GM21423 (cell line): ENCODE results near the gene VRK1.

Source experiments
- ATAC-seq: cut with Tn5 transposase; IDR thresholded peaks from one replicate; pipeline ENCODE4 v1.9.1; 2021; ENCODE audit warnings: mild to moderate bottlenecking, moderate library complexity; ENCODE audit not compliant: unreplicated experiment

Gene VRK1

GRCh38 chr14:96790706-96791105 is 6.5 kb upstream of the VRK1 start:
- no peak for ATAC-seq

- ATAC-seq = no peak
Observed at GRCh38 chr14:96792003-96792402, 5.2 kb upstream of the VRK1 start.

- ATAC-seq = no peak
Observed at GRCh38 chr14:96792591-96792990, 4.6 kb upstream of the VRK1 start.

GRCh38 chr14:96793547-96793946 is 3.6 kb upstream of the VRK1 start:
- ATAC-seq = no peak

- ATAC-seq = no peak
Observed at GRCh38 chr14:96795109-96795828, 1.9 kb upstream of the VRK1 start.

- ATAC-seq = peak; percentile 31
Observed at GRCh38 chr14:96797582-96798349, 584 bp downstream of the VRK1 start.

- no peak for ATAC-seq
Observed at GRCh38 chr14:96798956-96799355, 1.8 kb downstream of the VRK1 start.

- no peak for ATAC-seq
Observed at GRCh38 chr14:96799489-96800054, 2.4 kb downstream of the VRK1 start.

GRCh38 chr14:96801931-96802330 is 4.7 kb downstream of the VRK1 start:
- no peak for ATAC-seq

- no peak for ATAC-seq
Observed at GRCh38 chr14:96802963-96803362, 5.8 kb downstream of the VRK1 start.

- ATAC-seq = no peak
Observed at GRCh38 chr14:96803958-96804357, 6.8 kb downstream of the VRK1 start.

GRCh38 chr14:96804895-96805294 is 7.7 kb downstream of the VRK1 start:
- no peak for ATAC-seq

- ATAC-seq = no peak
Observed at GRCh38 chr14:96805956-96806355, 8.8 kb downstream of the VRK1 start.

- ATAC-seq = no peak
Observed at GRCh38 chr14:96806836-96807235, 9.7 kb downstream of the VRK1 start.

- no peak for ATAC-seq
Observed at GRCh38 chr14:96808619-96809406, 11.6 kb downstream of the VRK1 start.

GRCh38 chr14:96811265-96811664 is 14.1 kb downstream of the VRK1 start:
- ATAC-seq = no peak

GRCh38 chr14:96811985-96812667 is 14.9 kb downstream of the VRK1 start:
- ATAC-seq = peak; percentile 67

GRCh38 chr14:96816281-96816680 is 19.1 kb downstream of the VRK1 start:
- ATAC-seq = no peak

- ATAC-seq = no peak
Observed at GRCh38 chr14:96817750-96818666, 20.8 kb downstream of the VRK1 start.

GRCh38 chr14:96821501-96821900 is 24.3 kb downstream of the VRK1 start:
- ATAC-seq = no peak
